GM21381 (cell line): Measurements from ENCODE around the gene CEP164.
"Not testable (repeated sequence)": the region's sequence is repeated elsewhere in the genome, so short reads cannot be mapped to it uniquely, and the experiment has no call there.

Experiments used
- ATAC-seq: cut with Tn5 transposase; IDR thresholded peaks from one replicate; pipeline ENCODE4 v1.9.1; 2021; ENCODE audit warnings: mild to moderate bottlenecking, moderate library complexity; ENCODE audit not compliant: unreplicated experiment

The CEP164 gene

DNA sequence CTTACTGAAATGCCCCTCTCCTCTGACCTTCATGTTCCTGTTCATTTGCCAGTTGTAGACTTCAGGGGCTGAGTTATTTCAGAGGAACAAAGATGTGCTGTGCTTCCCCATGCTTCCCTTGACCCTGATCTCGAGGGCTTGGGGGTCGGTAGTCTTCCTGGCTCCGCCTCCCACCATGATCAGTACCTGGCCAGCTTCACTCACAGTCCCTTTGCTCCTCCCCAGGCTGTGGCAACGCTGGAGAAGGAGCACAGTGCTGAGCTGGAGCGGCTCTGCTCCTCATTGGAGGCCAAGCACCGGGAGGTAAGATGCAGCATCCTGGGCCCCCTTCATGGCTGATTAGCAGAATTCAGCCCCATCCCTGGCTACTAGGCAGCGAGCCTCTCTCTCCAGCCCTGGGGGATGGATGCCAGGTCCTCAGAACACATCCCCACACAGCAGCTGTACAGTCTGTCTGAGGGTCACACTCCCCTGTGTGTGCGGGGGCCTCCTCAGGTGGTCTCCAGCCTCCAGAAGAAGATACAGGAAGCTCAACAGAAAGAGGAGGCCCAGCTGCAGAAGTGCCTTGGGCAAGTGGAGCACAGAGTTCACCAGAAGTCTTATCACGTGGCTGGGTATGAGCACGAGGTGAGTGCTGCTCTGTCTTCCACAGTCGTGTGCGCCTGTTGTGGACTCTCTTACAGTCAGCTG lies 64.5 kb downstream of the CEP164 start:
- ATAC-seq, result no peak

- ATAC-seq, result no peak
These were observed 65.3 kb downstream of the CEP164 start for GRCh38 chr11:117392979-117393378.

GRCh38 chr11:117394221-117394925 lies 66.7 kb downstream of the CEP164 start:
- ATAC-seq, result no peak

GRCh38 chr11:117395476-117395875 lies 67.8 kb downstream of the CEP164 start:
- ATAC-seq, result no peak

- no peak for ATAC-seq
These were observed 69.3 kb downstream of the CEP164 start for GRCh38 chr11:117396970-117397369.

- ATAC-seq, result not testable (repeated sequence)
These were observed 71.0 kb downstream of the CEP164 start for GRCh38 chr11:117398618-117399017.

- ATAC-seq, result not testable (repeated sequence)
These were observed 71.6 kb downstream of the CEP164 start for GRCh38 chr11:117399100-117399840.

DNA sequence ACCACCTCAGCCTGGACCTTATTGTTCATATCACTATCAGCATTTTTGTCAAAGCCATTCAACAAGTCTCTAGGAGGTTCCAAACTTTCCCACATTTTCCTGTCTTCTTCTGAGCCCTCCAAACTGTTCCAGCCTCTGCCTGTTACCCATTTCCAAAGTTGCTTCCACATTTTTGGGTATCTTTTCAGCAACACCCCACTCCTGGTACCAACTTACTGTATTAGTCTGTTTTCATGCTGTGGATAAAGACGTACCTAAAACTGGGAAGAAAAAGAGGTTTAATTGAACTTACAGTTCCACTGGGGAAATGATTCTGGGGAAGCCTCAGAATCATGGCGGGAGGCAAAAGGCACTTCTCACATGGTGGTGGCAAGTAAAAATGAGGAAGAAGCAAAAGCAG lies 78.2 kb downstream of the CEP164 start:
- not testable (repeated sequence) for ATAC-seq

DNA sequence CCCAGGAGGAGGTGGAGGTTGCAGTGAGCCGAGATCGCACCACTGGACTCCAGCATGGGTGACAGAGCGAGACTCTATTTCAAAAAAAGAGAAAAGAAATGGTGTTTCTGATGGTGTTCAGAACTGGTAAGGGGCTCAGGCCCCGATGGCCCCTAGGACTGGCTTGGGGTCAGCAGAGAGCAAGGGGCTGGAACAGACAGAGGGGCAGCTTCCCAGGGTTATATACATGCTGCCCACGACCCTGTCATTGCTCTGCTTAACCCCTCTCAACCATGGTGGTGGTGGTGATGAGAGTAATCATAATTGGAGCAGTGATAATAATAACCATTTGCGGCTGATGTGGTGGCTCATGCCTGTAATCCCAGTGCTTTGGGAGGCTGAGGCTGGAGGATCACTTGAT lies 79.4 kb downstream of the CEP164 start:
- ATAC-seq, result no peak

DNA sequence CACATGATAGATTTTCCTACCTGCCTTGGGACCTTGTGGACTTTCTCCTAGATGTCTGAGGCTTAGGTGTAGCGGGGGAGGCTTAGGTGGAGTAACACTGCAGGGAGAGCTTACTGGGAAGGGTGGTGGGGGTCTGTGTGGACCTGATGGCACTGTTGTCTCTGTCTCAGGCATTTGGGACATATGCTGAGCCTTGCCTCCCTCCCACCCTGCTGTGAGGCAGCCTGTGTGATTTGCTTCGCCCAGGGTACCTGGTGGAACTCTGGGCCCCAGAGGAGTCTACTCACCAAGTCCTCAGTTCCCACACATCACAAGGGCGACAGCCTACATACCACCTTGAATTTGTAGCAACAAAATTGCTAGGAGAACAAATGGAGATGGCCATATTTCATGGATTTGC lies 80.7 kb downstream of the CEP164 start:
- ATAC-seq, result no peak

DNA sequence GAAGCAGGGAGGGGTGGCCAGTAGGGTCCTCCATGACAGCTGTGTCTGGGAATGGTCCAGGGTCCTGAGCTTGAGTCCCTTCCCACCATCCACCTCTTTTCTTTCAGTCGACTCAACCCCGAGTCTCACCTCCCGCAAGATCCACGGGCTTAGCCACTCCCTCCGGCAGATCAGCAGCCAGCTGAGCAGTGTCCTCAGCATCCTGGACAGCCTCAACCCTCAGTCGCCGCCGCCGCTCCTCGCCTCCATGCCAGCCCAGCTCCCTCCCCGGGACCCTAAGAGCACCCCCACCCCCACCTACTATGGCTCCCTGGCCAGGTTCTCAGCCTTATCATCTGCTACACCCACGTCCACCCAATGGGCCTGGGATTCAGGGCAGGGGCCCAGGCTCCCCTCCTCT lies 81.9 kb downstream of the CEP164 start:
- no peak for ATAC-seq

DNA sequence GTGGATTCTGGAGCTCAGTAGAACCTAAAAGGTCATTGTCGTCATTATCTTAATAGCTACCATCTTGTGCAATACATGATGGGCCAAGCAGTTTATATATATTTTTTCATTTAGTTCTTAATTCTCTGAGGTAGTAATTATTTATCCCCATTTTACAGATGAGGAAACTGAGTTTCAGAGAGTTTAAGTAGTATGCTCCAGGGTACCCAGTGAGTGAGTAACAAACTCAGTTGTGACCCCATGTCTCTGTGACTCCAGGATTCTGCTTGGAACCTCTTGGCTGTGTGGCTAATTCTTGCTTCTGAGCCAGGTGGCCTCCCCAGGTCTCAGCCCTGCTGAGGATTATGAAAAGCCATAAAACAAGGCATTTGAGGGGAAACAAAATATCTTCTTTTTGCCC lies 82.6 kb downstream of the CEP164 start:
- no peak for ATAC-seq

DNA sequence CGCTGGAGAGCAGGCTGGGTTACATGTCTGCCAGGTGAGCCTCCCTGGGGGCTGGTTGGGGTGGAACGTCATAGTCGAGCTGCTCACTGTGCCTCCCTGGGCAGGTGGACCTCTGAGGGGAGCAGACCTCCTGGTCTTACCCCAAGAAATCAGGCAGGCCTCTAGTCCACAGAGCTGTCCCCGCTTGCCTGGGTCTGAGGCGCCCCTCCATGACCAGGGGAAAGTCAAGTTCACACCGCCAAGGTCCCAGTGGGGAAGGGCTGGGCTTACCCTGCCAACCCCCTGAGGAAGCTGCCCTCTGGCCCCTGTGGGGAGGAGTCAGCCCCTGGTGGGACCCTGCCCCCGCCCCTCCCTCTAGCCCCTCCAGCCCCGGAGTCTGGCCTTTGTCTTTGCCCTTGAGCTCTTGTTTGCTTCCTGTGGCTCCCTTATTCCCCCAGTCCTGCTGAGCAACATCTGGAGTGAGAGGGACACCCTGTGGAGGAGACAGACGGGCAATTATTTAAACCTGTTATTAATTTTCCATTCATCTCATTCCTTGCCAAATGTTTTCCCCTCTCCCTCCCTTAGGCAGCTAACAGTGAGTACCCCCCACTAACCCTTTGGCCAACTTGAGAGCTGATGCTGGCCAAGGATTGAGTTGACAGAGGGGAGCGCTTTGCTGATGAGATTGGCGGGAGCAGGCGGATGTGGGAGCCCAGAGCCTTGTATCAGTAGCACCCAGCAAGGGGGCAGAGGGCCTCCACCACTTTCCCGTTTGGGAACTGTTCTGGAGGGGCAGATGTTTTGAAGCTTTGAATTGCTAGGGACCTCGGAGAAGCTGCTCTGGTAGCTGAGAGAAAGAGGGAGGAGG lies 83.4 kb downstream of the CEP164 start:
- no peak for ATAC-seq

DNA sequence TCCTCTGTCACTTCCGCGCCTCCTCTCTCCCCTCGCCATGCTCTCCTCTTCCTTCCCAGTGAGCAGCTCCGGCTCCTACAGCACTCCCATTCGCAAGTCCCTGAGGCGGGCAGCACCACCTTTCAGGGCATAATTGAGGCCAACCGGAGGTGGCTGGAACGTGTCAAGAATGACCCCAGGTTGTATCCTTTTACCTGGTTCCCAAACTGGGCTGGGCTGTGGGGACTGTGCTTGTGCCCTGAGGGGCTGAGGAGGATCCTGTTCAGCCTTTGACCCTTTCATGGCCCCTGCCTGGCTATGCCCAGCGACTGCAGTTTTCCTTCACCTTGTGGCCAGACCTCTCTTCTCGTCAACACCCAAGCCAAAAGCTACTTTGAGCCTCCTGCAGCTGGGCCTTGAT lies 84.1 kb downstream of the CEP164 start:
- no peak for ATAC-seq

GRCh38 chr11:117412176-117412575 lies 84.5 kb downstream of the CEP164 start:
- no peak for ATAC-seq

DNA sequence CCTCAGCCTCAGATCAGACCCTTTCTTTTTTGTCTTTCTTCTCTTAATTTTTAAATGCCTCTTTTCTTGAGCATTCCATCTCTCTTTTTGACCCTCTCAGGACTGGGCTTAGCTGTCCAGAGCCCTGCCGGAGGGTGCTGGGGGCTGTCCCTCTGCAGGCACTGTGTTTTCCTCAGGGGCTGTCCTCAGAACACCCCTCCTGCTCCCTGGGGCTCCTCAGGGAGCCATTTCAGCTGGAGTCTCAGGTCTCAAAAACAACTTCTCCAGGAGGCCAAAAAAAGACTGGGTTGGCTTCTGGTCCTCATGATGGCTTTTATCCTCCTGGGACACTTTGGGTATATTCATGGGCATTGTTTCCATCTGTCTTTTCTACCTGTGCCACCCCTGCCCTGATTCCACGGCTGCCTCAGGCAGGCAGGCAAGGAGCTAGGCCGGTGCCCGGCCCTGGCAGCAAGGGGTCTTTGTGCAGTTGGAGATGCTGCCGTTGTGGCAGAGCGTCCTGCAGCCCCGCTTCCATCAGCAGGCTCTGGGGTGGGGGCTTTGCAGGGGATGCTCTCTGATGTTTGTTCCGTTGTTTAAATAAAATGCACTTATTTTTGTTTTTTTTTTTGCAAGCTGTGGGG lies 85.1 kb downstream of the CEP164 start:
- ATAC-seq, result no peak

DNA sequence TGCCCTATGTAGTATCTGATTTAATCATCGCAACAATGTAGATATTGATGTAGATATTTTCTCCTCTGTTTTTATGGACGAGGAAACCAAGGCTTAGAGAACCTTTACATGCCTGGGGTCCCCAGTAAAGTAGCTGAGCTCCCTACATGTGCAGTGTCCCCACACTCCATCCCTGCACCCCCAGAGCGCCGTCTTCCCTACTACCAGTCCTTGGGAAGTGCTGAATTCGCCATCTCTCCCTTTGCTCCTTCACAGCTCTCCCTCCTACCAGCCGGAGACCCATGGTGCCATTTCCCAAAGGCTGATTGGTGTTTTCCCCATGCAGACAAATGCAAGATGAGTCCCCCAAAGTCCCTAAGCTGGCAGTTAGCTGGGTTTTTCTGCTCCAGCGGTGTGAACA lies 86.0 kb downstream of the CEP164 start:
- ATAC-seq, result no peak

DNA sequence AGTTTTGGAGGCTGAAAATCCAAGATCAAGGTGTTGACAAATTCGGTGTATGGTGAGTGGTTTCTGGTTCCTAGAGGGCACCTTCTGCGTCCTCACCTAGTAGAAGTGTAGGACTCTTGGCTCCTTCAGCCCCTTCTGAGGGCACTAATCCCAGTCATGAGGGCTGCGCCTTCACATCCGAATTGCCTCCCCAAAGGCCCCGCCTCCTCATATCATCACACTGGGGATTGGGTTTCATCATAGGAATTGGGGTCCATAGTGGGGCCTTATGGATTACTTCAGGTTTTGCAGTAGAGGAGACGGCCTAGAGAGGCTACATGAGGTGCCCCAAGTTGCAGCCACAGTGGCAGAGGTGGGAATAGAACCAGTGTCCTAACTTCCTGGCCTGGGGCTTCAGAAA lies 87.1 kb downstream of the CEP164 start:
- ATAC-seq, result no peak

GRCh38 chr11:117415358-117415896 lies 87.8 kb downstream of the CEP164 start:
- ATAC-seq, result no peak

GRCh38 chr11:117417342-117417741 lies 89.7 kb downstream of the CEP164 start:
- no peak for ATAC-seq
